ENCODE measurements around the gene LAMB1. TPM values are rescaled to one million over a fixed set of nuclear protein-coding genes. Genes with fewer than 3 reads are reported as not detected.
"Not testable (repeated sequence)": the region's sequence is repeated elsewhere in the genome, so short reads cannot be mapped to it uniquely, and the experiment has no call there.

Gene LAMB1
- total RNA-seq, 1 donor from 2014 or later = 60.0 TPM

- H3K27ac ChIP-seq (replicated peaks) = peak overlapping the region; percentile 76
- no peak for DNase-seq
- no peak overlapping the region for H3K4me3 ChIP-seq
- no peak for TF ChIP-seq CTCF (IDR thresholded peaks at IDR 0.05; ENCODE audit: borderline replicate concordance)
- H3K27me3 ChIP-seq (ENCODE audit: low read depth) = no peaks in the 10 kb centered on the region
- intact Hi-C loops (cut with micrococcal nuclease) = no loop called here
- H3K36me3 ChIP-seq = peaks cover 77% of the 10 kb centered on the region
- no peaks in the 10 kb centered on the region for H3K9me3 ChIP-seq (replicated peaks)
- H3K4me1 ChIP-seq = peaks cover 48% of the 10 kb centered on the region
Observed at GRCh38 chr7:107960272-107960671, 42.7 kb downstream of the LAMB1 start.

- H3K4me3 ChIP-seq = no peak overlapping the region
- no peak for TF ChIP-seq CTCF (IDR thresholded peaks at IDR 0.05; ENCODE audit: borderline replicate concordance)
- H3K9me3 ChIP-seq (replicated peaks) = no peaks in the 10 kb centered on the region
- DNase-seq = no peak
- no peaks in the 10 kb centered on the region for H3K27me3 ChIP-seq (ENCODE audit: low read depth)
- H3K27ac ChIP-seq (replicated peaks) = peak overlapping the region; percentile 76
- intact Hi-C loops (cut with micrococcal nuclease) = no loop called here
- H3K36me3 ChIP-seq = peaks cover 81% of the 10 kb centered on the region
- peaks cover 48% of the 10 kb centered on the region for H3K4me1 ChIP-seq
Observed at GRCh38 chr7:107959527-107959898, 43.4 kb downstream of the LAMB1 start.

- DNase-seq = no peak
- intact Hi-C loops (cut with micrococcal nuclease) = no loop called here
- no peak overlapping the region for H3K4me3 ChIP-seq
- H3K27ac ChIP-seq (replicated peaks) = peak overlapping the region; percentile 76
- no peak for TF ChIP-seq CTCF (IDR thresholded peaks at IDR 0.05; ENCODE audit: borderline replicate concordance)
- H3K9me3 ChIP-seq (replicated peaks) = no peaks in the 10 kb centered on the region
- no peaks in the 10 kb centered on the region for H3K27me3 ChIP-seq (ENCODE audit: low read depth)
- H3K4me1 ChIP-seq = peaks cover 48% of the 10 kb centered on the region
- H3K36me3 ChIP-seq = peaks cover 81% of the 10 kb centered on the region
Observed at GRCh38 chr7:107958764-107959526, 44.0 kb downstream of the LAMB1 start.

- Histone ChIP-seq H3K27me3 (ENCODE audit: low read depth) (no peaks in the 10 kb centered on the region), H3K27ac (replicated peaks) (peak overlapping the region; percentile 76), H3K36me3 (peaks cover 81% of the 10 kb centered on the region), H3K9me3 (replicated peaks) (no peaks in the 10 kb centered on the region), H3K4me1 (peaks cover 51% of the 10 kb centered on the region), H3K4me3 (no peak overlapping the region)
- intact Hi-C loops (cut with micrococcal nuclease) = no loop called here
- no peak for TF ChIP-seq CTCF (IDR thresholded peaks at IDR 0.05; ENCODE audit: borderline replicate concordance)
- DNase-seq = no peak
Observed at GRCh38 chr7:107957436-107957835, 45.5 kb downstream of the LAMB1 start.

GRCh38 chr7:107956950-107957349 lies 46.0 kb downstream of the LAMB1 start:
- H3K9me3 ChIP-seq (replicated peaks); H3K27me3 ChIP-seq (ENCODE audit: low read depth); DNase-seq; H3K4me3 ChIP-seq; intact Hi-C loops (cut with micrococcal nuclease): not testable (repeated sequence)
- Histone ChIP-seq H3K4me1 (peaks cover 52% of the 10 kb centered on the region), H3K36me3 (peaks cover 82% of the 10 kb centered on the region), H3K27ac (replicated peaks) (peak overlapping the region; percentile 76)

GRCh38 chr7:107955394-107955793 lies 47.6 kb downstream of the LAMB1 start:
- intact Hi-C loops (cut with micrococcal nuclease) = no loop called here
- H3K4me3 ChIP-seq = no peak overlapping the region
- no peak overlapping the region for H3K27ac ChIP-seq (replicated peaks)
- no peaks in the 10 kb centered on the region for H3K27me3 ChIP-seq (ENCODE audit: low read depth)
- no peak for DNase-seq
- TF ChIP-seq CTCF (IDR thresholded peaks at IDR 0.05; ENCODE audit: borderline replicate concordance) = no peak
- no peaks in the 10 kb centered on the region for H3K9me3 ChIP-seq (replicated peaks)
- H3K4me1 ChIP-seq = peaks cover 49% of the 10 kb centered on the region
- peaks cover 90% of the 10 kb centered on the region for H3K36me3 ChIP-seq

All from left ventricle myocardium inferior (tissue), 1 donor.